Urinary bladder (tissue), 4 donors: ENCODE measurements around the gene MAP4K1. TPM values are rescaled to one million over a fixed set of nuclear protein-coding genes. Genes with fewer than 3 reads are reported as not detected.
"Not testable (repeated sequence)": the region's sequence is repeated elsewhere in the genome, so short reads cannot be mapped to it uniquely, and the experiment has no call there.

Source experiments
- DNase-seq: peaks from one replicate; pipeline ENCODE4 v3.0.0-alpha.2; 2015; ENCODE audit errors: extremely low spot score
- H3K27ac ChIP-seq: one replicate; pipeline ENCODE4 v1.5.1; 2013; ENCODE audit warnings: low read depth, mild to moderate bottlenecking, moderate library complexity
- H3K36me3 ChIP-seq: one replicate; pipeline ENCODE4 v1.6.1; 2013; ENCODE audit warnings: mild to moderate bottlenecking, moderate library complexity; ENCODE audit not compliant: insufficient read depth
- H3K4me1 ChIP-seq: one replicate; pipeline ENCODE4 v1.6.1; 2013; ENCODE audit warnings: mild to moderate bottlenecking, moderate library complexity; ENCODE audit not compliant: insufficient read depth
- H3K4me3 ChIP-seq: one replicate; pipeline ENCODE4 v1.5.1; 2013; ENCODE audit warnings: low read depth, low read length
- WGBS: extraction: QIAGEN DNeasy Blood & Tissue Kit; methylation state at CpG from one replicate; pipeline ENCODE4 v1.1.7; 2013; 5-methylcytosine and 5-hydroxymethylcytosine counted together
- polyA plus RNA-seq: library from polyadenylated mRNA; stranded (reverse); fragments of 200-250 nt; gene quantifications from one replicate; pipeline ENCODE4 v1.2.3, GENCODE V29; 2013
- total RNA-seq: library from RNA; depleted of rRNA; stranded (reverse); fragments of >200 nt; gene quantifications from one replicate; pipeline ENCODE4 v1.2.3, GENCODE V29; 2014
- donor health status: healthy with polysubstance abuse.
- donor health status: healthy.

The MAP4K1 gene
- total and polyA plus RNA-seq, 2 donors, result 1.9 to 2.2 TPM

GRCh38 chr19:38647368-38647965 is 29.7 kb upstream of the MAP4K1 start, which contains the start of gene ACTN4:
TSS of gene ACTN4 (plus strand) at chr19:38647649. CDS start at chr19:38647746, 97 bp downstream.
- Histone ChIP-seq H3K4me3 (peak within 1 kb of the TSS; percentile 91), H3K36me3 (no peaks in the 10 kb centered on the region), H3K4me1 (no peaks in the 10 kb centered on the region), H3K27ac (peak within 1 kb of the TSS; percentile 94)
- WGBS, result under 1% methylated on average over 77 of the region's 77 CpGs
- peak; percentile 90 for DNase-seq

GRCh38 chr19:38644719-38645118 is 27.0 kb upstream of the MAP4K1 start:
- no peak overlapping the region for H3K27ac ChIP-seq
- no peaks in the 10 kb centered on the region for H3K36me3 ChIP-seq
- DNase-seq, result no peak
- H3K4me1 ChIP-seq, result no peaks in the 10 kb centered on the region
- WGBS, result 85% methylated on average over 8 of the region's 8 CpGs
- H3K4me3 ChIP-seq, result no peak overlapping the region

DNA sequence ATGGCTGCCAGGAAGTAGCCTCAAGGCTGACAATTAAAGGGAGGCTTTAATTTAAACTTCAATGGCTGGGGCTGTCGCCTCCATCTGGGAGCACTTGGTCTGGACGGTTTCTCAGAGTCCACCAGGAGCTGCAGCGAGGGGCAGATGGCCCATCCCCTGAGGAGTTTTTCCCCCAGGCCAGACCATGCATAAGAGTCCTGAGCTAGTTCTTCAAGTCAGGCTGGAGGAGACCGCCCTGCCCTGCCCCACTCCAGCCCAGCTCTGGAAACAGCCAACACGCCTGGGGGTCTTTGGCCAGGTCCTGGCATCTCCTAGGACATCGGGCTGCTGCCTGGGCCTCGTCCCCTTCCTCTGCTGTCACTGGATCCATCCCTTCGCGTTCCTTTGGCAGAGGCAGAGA is 24.4 kb upstream of the MAP4K1 start:
- Histone ChIP-seq H3K27ac (no peak overlapping the region), H3K36me3 (no peaks in the 10 kb centered on the region), H3K4me3 (no peak overlapping the region), H3K4me1 (no peaks in the 10 kb centered on the region)
- DNase-seq, result no peak
- WGBS, result 77% methylated on average over 9 of the region's 9 CpGs

- Histone ChIP-seq H3K4me3 (no peak overlapping the region), H3K27ac (no peak overlapping the region)
- 72% methylated on average over 4 of the region's 4 CpGs for WGBS
Observed at GRCh38 chr19:38640368-38640767, 22.6 kb upstream of the MAP4K1 start.

GRCh38 chr19:38639679-38640078 is 21.9 kb upstream of the MAP4K1 start:
- Histone ChIP-seq H3K36me3 (no peaks in the 10 kb centered on the region), H3K4me1 (no peaks in the 10 kb centered on the region), H3K27ac (no peak overlapping the region), H3K4me3 (no peak overlapping the region)
- no peak for DNase-seq
- WGBS, result 84% methylated on average over 2 of the region's 2 CpGs

More at GRCh38 chr19:38640368-38640767, 22.6 kb upstream of the MAP4K1 start:
- no peak for DNase-seq
- H3K4me1 ChIP-seq, result no peaks in the 10 kb centered on the region
- H3K36me3 ChIP-seq, result no peaks in the 10 kb centered on the region

DNA sequence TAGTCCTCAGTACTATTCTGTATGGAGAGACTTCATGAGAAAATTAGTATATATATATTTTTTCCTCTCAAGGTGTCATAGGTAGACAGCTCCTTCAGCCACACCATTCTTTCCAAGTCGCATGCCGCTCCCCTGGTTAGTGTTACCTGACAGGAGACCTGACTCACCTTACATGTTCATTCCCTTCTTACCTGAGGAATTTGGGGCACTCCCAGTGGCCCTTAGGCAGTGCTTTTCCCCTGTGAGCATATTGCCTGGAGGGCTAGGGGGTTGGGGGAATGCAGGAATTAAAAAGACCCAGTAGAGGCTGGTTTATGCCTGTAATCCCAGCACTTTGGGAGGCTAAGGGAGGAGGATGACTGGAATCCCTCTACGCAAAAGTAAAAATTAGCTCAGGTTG is 20.7 kb upstream of the MAP4K1 start:
- no peak overlapping the region for H3K4me3 ChIP-seq
- no peak for DNase-seq
- H3K36me3 ChIP-seq, result no peaks in the 10 kb centered on the region
- H3K4me1 ChIP-seq, result no peaks in the 10 kb centered on the region
- H3K27ac ChIP-seq, result no peak overlapping the region
- WGBS, result 95% methylated on average over 3 of the region's 3 CpGs

DNA sequence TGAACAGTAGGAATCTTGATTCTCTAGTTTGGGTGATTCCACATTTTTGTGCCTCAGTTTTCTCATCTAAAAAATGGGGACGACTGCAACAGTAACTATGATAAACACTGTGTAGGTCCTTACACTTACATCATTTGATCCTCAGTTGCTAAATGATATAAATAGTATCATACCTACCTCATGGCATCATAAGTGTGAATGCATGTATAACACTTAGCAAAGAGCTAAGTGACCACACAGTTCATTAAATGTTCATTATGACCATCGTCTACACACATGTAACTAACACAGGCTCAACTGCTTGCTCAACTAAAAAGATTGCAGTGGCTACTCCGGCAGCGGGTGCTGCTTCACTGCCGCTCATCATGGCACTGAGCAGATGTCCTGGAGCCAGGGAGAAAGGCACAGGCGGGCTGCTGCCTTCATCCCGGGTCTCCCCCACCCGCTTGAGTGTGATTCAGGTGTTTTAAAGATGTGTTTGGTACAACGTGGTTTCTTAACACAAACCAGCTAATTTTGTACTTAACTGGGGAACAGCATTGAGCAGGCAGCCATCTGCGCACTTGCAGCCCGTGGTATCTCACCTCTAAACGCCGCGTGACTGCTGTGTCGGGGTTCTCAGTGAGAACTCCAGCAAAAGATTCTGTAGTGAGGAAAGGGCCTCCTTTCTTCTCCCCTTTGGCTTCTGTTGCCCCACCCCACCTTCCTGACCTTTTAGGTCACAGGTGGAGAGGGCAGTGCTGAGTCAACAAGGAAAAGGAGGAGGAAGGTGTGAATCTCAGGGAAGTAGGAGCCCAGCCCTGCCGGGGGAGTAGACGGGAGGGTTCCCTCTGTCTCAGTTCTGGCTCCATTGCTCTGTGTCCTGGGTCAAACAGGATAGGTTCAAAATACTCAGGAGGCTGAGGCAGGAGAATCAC is 18.0 kb upstream of the MAP4K1 start:
- DNase-seq, result no peak
- Histone ChIP-seq H3K27ac (no peak overlapping the region), H3K36me3 (no peaks in the 10 kb centered on the region), H3K4me1 (no peaks in the 10 kb centered on the region), H3K4me3 (no peak overlapping the region)
- WGBS, result 85% methylated on average over 17 of the region's 17 CpGs

DNA sequence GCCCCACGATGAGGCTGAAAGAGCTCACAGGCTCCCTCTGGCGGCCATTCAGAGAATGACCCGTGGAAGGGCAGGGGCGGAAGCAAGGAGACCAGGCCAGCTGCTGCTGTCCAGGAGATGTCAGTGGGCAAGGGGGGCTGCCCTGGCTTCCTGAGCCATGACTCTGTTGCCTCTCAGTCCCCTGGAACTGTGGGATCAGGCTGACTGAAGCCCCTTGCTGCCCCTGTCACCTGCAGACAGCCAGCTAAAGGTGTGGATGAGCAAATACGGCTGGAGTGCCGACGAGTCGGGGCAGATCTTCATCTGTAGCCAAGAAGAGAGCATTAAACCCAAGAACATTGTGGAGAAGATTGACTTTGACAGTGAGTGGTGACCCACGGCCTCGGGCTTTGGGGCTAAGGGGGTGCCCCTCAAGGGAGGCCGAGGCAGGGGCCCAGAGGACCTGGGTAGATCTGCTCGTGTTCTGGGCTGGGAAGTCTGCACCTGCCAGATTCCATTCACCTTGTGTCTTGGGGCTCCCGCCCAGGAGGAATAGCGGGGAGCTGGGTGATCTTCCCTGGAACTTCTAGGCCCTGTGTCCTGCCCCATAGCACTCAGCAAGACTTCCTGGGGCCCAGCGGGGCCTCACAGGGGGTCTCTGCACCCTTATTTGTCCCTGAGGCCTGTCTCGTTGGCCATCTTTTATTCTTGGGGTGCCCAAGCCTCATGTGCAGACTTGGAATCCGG is 17.2 kb upstream of the MAP4K1 start:
- WGBS, result 64% methylated on average over 17 of the region's 17 CpGs
- DNase-seq, result no peak
- H3K4me1 ChIP-seq, result no peaks in the 10 kb centered on the region
- H3K27ac ChIP-seq, result no peak overlapping the region
- peaks cover 1% of the 10 kb centered on the region for H3K36me3 ChIP-seq
- no peak overlapping the region for H3K4me3 ChIP-seq

- Histone ChIP-seq H3K4me1 (no peaks in the 10 kb centered on the region), H3K36me3 (peaks cover 4% of the 10 kb centered on the region), H3K4me3 (no peak overlapping the region), H3K27ac (no peak overlapping the region)
- 90% methylated on average over 16 of the region's 16 CpGs for WGBS
- DNase-seq, result no peak
Observed at GRCh38 chr19:38632476-38633213, 14.9 kb upstream of the MAP4K1 start.

DNA sequence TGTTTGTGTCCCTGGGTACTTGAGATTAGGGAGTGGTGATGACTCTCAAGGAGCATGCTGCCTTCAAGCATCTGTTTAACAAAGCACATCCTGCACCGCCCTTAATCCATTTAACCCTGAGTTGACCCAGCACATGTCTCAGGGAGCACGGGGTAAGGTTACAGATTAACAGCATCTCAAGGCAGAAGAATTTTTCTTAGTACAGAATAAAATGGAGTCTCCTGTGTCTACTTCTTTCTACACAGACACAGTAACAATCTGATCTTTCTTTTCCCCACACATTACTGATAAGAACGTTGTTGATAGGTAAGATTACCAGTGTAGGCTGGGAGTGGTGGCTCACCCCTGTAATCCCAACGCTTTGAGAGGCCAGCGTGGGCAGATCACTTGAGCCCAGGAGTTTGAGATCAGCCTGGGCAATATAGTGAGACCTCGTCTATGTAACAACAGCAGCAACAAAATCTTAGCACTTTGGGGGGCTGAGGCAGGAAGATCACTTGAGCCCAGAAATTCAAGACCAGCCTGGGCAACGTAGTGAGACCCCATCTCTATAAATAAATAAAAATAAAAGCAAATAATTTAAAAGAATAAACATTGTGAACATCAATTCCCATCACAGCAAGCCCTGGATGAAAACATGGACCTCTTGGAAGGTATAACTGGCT is 14.2 kb upstream of the MAP4K1 start:
- H3K4me3 ChIP-seq, H3K27ac ChIP-seq, H3K4me1 ChIP-seq, H3K36me3 ChIP-seq, DNase-seq: not testable (repeated sequence)
- WGBS, result 60% methylated on average over 7 of the region's 7 CpGs

GRCh38 chr19:38631301-38631700 is 13.5 kb upstream of the MAP4K1 start:
- H3K4me1 ChIP-seq, result not testable (repeated sequence)

GRCh38 chr19:38629568-38629967 is 11.8 kb upstream of the MAP4K1 start:
- DNase-seq, result no peak
- H3K36me3 ChIP-seq, result peaks cover 10% of the 10 kb centered on the region
- H3K4me3 ChIP-seq, result no peak overlapping the region
- no peak overlapping the region for H3K27ac ChIP-seq
- H3K4me1 ChIP-seq, result no peaks in the 10 kb centered on the region
- 94% methylated on average over 6 of the region's 6 CpGs for WGBS

More at GRCh38 chr19:38631301-38631700, 13.5 kb upstream of the MAP4K1 start:
- H3K27ac ChIP-seq, H3K36me3 ChIP-seq, DNase-seq, H3K4me3 ChIP-seq: not testable (repeated sequence)
- 57% methylated on average over 11 of the region's 11 CpGs for WGBS

DNA sequence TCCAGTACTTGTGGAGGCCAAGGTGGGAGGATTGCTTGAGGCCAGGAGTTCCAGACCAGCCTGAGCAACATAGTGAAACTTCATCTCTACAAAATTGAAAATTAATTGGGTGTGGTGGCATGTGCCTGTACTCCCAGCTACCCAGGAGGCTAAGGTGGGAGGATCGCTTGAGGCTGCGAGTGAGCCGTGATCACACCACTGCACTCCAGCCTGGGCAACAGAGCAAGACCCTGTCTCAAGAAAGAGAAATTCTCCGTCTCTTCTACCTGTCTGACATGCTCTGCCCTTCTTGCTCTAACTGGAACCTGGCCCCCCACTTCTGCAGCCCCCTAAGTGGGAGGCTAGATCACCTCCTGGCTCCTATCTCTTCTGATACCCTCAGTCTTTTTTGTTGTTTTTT is 8.6 kb upstream of the MAP4K1 start:
- no peak for DNase-seq
- no peak overlapping the region for H3K27ac ChIP-seq
- H3K4me1 ChIP-seq, result no peaks in the 10 kb centered on the region
- peaks cover 13% of the 10 kb centered on the region for H3K36me3 ChIP-seq
- 97% methylated on average over 4 of the region's 4 CpGs for whole genome bisulfite sequencing
- H3K4me3 ChIP-seq, result no peak overlapping the region
